PC-9 (cell line): ENCODE data around the gene GNAO1.

Experiments
- EZH2 ChIP-seq: fragments of 200-600 bp; sonication (generic); IDR thresholded peaks from 2 replicates; pipeline ENCODE4 v1.8.0; 2017; ENCODE audit warnings: antibody characterized with exemption, low read depth
- TF ChIP-seq, protein P1 (sequence below): fragments of 200-600 bp; sonication (generic); conservative IDR thresholded peaks from 2 replicates; pipeline ENCODE4 v1.6.1; 2017; ENCODE audit warnings: mixed run types, antibody characterized with exemption, mild to moderate bottlenecking, moderate library complexity

DNA sequence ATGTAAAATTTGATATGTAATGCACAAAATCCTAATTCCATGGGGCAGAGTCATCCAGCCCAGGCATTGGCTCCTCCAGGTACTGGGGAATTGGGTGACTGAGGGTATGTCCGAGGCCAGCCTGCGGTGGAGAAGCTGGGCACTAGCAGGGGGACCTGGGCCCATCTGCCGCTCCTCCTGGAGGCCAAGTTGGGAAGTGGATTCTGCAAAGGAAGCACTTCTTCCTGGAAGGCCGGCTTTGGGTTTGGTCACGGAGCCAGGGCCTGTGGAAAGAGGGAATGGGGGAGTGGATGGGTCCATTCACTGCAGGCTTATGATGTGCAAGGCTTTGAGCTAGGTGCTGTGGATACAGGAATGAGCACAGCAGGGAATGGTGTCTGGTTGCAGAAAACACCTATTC, 85.8 kb downstream of the GNAO1 start:
- TF ChIP-seq, protein P1, sequence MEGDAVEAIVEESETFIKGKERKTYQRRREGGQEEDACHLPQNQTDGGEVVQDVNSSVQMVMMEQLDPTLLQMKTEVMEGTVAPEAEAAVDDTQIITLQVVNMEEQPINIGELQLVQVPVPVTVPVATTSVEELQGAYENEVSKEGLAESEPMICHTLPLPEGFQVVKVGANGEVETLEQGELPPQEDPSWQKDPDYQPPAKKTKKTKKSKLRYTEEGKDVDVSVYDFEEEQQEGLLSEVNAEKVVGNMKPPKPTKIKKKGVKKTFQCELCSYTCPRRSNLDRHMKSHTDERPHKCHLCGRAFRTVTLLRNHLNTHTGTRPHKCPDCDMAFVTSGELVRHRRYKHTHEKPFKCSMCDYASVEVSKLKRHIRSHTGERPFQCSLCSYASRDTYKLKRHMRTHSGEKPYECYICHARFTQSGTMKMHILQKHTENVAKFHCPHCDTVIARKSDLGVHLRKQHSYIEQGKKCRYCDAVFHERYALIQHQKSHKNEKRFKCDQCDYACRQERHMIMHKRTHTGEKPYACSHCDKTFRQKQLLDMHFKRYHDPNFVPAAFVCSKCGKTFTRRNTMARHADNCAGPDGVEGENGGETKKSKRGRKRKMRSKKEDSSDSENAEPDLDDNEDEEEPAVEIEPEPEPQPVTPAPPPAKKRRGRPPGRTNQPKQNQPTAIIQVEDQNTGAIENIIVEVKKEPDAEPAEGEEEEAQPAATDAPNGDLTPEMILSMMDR, result peak; percentile 32; the same call in 1 of the 2 replicates
- no peak for TF ChIP-seq EZH2
